Esophagus squamous epithelium (tissue), 4 donors: ENCODE measurements around the gene KRTAP20-4.

ENCODE experiments used
- CTCF ChIP-seq, 6 experiments: fragments of 450-650 bp in 4 of 6; fragments of 200-600 bp in 2 of 6; sonication (generic) in 2 of 6; IDR thresholded peaks; one replicate each; pipeline ENCODE4 v1.5.1; 2016 to 2019; ENCODE audit warnings: antibody characterized with exemption in 6 of 6, mild to moderate bottlenecking in 4 of 6, moderate library complexity in 4 of 6
- POLR2A ChIP-seq, 4 donors: fragments of 450-650 bp; IDR thresholded peaks; one replicate each; pipeline ENCODE4 v1.6.1; 2017; ENCODE audit warnings: antibody characterized with exemption in 4 of 4, mild to moderate bottlenecking in 4 of 4, moderate library complexity in 3 of 4

GRCh38 chr21:30668776-30669175, 48.3 kb downstream of the KRTAP20-4 start:
- TF ChIP-seq CTCF (IDR thresholded peaks at IDR 0.05) = no peak
- no peak for TF ChIP-seq POLR2A (IDR thresholded peaks at IDR 0.05)
